Measurements from ENCODE around the gene PTPRK. TPM values are rescaled to one million over a fixed set of nuclear protein-coding genes. Genes with fewer than 3 reads are reported as not detected.

PTPRK gene
- total RNA-seq, 1 experiment from 2014 or later = 53.8 TPM

- no peaks in the 10 kb centered on the region for H3K4me1 ChIP-seq (ENCODE audit: insufficient read depth, low read length)
- ChIA-PET POLR2A (ENCODE audit: unreplicated experiment) (no interaction called here), CTCF (no interaction called here)
- DNase-seq = no peak
- no peak overlapping the region for H3K4me3 ChIP-seq (ENCODE audit: low read length)
- no peaks in the 10 kb centered on the region for H3K27me3 ChIP-seq (ENCODE audit: low read length)
- H3F3A ChIP-seq (ENCODE audit: low read length, unreplicated experiment) = no peaks in the 10 kb centered on the region
- H3K9me3 ChIP-seq (ENCODE audit: low read length) = no peaks in the 10 kb centered on the region
- no peaks in the 10 kb centered on the region for H3K79me2 ChIP-seq (ENCODE audit: low read length)
- no peaks in the 10 kb centered on the region for H3K9me2 ChIP-seq (replicated peaks; ENCODE audit: low read length)
- intact Hi-C loops (cut with micrococcal nuclease) = no loop called here
- BruUV-seq (replicated peaks) = no TSS peak
- H3K4me2 ChIP-seq (ENCODE audit: low read length) = no peak overlapping the region
- no peak overlapping the region for H3K27ac ChIP-seq (ENCODE audit: low read length)
- no peaks in the 10 kb centered on the region; the same call in none of the 2 replicates for H3K36me3 ChIP-seq (ENCODE audit: low read depth, low read length)
- H2AFZ ChIP-seq (ENCODE audit: low read length) = no peak overlapping the region
- TF ChIP-seq EZH2 (IDR thresholded peaks at IDR 0.05; ENCODE audit: low read length, unreplicated experiment) = no peak
- TF ChIP-seq CTCF (conservative IDR thresholded peaks at IDR 0.05; ENCODE audit: low read depth, low read length) = no peak
- TF ChIP-seq EZH2phosphoT487 (IDR thresholded peaks at IDR 0.05; ENCODE audit: borderline replicate concordance, low read length) = no peak
- no peak overlapping the region for H3K9ac ChIP-seq (ENCODE audit: low read length)
- H4K20me1 ChIP-seq (ENCODE audit: low read length) = no peaks in the 10 kb centered on the region
- no peak for ATAC-seq
These were observed 556.9 kb downstream of the PTPRK start for GRCh38 chr6:127963495-127963894.

DNA sequence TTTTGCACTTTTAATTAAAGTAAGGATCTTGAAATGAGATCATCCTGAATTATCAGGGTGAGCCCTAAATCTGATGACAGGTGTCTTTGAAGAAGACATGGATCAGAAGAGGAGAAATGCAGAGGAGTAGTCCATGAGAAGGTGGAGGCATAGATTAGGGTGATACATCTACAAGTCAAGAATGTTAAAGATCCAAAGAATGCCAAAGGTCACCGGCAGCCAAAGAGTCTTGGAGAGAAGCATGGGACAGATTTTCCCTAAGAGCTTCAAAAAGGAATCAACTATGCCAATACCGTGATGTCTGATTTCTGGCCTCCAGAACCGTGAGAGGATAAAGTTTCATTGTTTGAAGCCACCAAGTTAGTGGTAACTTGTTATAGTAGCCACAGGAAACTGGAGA lies 560.5 kb downstream of the PTPRK start:
- no TSS peak for BruUV-seq (replicated peaks)
- H3K9ac ChIP-seq (ENCODE audit: low read length) = no peak overlapping the region
- H3K36me3 ChIP-seq (ENCODE audit: low read depth, low read length) = no peaks in the 10 kb centered on the region
- no peaks in the 10 kb centered on the region for H3K79me2 ChIP-seq (ENCODE audit: low read length)
- no peak for TF ChIP-seq EZH2 (IDR thresholded peaks at IDR 0.05; ENCODE audit: low read length, unreplicated experiment)
- TF ChIP-seq CTCF (conservative IDR thresholded peaks at IDR 0.05; ENCODE audit: low read depth, low read length) = no peak
- ChIA-PET POLR2A (ENCODE audit: unreplicated experiment) (no interaction called here), CTCF (no interaction called here)
- no peaks in the 10 kb centered on the region for H3K9me2 ChIP-seq (replicated peaks; ENCODE audit: low read length)
- intact Hi-C loops (cut with micrococcal nuclease) = no loop called here
- H2AFZ ChIP-seq (ENCODE audit: low read length) = no peak overlapping the region
- no peaks in the 10 kb centered on the region for H3K4me1 ChIP-seq (ENCODE audit: insufficient read depth, low read length)
- H3K9me3 ChIP-seq (ENCODE audit: low read length) = no peaks in the 10 kb centered on the region
- ATAC-seq (no peak), DNase-seq (no peak)
- no peak overlapping the region for H3K27ac ChIP-seq (ENCODE audit: low read length)
- H3K27me3 ChIP-seq (ENCODE audit: low read length) = no peaks in the 10 kb centered on the region
- H4K20me1 ChIP-seq (ENCODE audit: low read length) = no peaks in the 10 kb centered on the region
- no peak overlapping the region for H3K4me3 ChIP-seq (ENCODE audit: low read length)
- no peak overlapping the region for H3K4me2 ChIP-seq (ENCODE audit: low read length)
- H3F3A ChIP-seq (ENCODE audit: low read length, unreplicated experiment) = no peaks in the 10 kb centered on the region

DNA sequence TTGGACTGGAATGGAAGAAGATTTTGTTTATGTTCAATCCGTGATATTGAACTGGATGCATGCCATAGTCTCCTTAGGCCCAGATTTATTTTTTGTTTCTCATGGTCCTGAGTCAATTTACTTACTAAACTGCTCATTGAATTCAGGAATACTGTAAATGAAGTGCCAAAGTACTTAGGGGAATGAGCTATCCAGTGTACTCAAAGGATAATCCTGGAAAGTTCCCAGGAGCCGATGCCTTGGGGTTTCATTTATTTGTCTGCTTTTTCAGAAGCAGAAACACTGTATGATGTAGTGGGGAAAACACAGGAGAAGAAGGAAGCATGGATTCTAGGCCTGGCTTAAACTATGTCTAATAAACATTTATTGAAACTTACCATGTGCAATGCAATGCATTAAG lies 563.4 kb downstream of the PTPRK start:
- Histone ChIP-seq H3K9ac (ENCODE audit: low read length) (no peak overlapping the region), H3K27ac (ENCODE audit: low read length) (no peak overlapping the region), H3K9me3 (ENCODE audit: low read length) (no peaks in the 10 kb centered on the region), H3K27me3 (ENCODE audit: low read length) (no peaks in the 10 kb centered on the region), H3F3A (ENCODE audit: low read length, unreplicated experiment) (no peaks in the 10 kb centered on the region), H3K4me1 (ENCODE audit: insufficient read depth, low read length) (no peaks in the 10 kb centered on the region), H3K4me3 (ENCODE audit: low read length) (no peak overlapping the region), H3K4me2 (ENCODE audit: low read length) (no peak overlapping the region), H3K36me3 (ENCODE audit: low read depth, low read length) (no peaks in the 10 kb centered on the region), H2AFZ (ENCODE audit: low read length) (no peak overlapping the region), H3K79me2 (ENCODE audit: low read length) (no peaks in the 10 kb centered on the region), H3K9me2 (replicated peaks; ENCODE audit: low read length) (no peaks in the 10 kb centered on the region), H4K20me1 (ENCODE audit: low read length) (no peaks in the 10 kb centered on the region)
- ChIA-PET CTCF (no interaction called here), POLR2A (ENCODE audit: unreplicated experiment) (no interaction called here)
- ATAC-seq (no peak), DNase-seq (no peak)
- BruUV-seq (replicated peaks) = no TSS peak
- TF ChIP-seq EZH2phosphoT487 (IDR thresholded peaks at IDR 0.05; ENCODE audit: borderline replicate concordance, low read length) (no peak), EZH2 (IDR thresholded peaks at IDR 0.05; ENCODE audit: low read length, unreplicated experiment) (no peak), CTCF (conservative IDR thresholded peaks at IDR 0.05; ENCODE audit: low read depth, low read length) (no peak)
- intact Hi-C loops (cut with micrococcal nuclease) = no loop called here

Data from PC-3 (cell line).